Chondrocyte (in vitro differentiated cells): ENCODE data around the gene RRP1B. TPM values are rescaled to one million over a fixed set of nuclear protein-coding genes. Genes with fewer than 3 reads are reported as not detected.
A peak's percentile ranks its signal among the peaks of the same experiment; 100 is the strongest.
"Not testable (repeated sequence)": the region's sequence is repeated elsewhere in the genome, so short reads cannot be mapped to it uniquely, and the experiment has no call there.

Source experiments
- DNase-seq: peaks from one replicate; pipeline ENCODE4 v3.0.0; 2021; ENCODE audit warnings: mixed read lengths, low spot score
- H3K27ac Mint-ChIP-seq: one replicate; pipeline ENCODE4 v1.8.0; 2021; ENCODE audit warnings: mild to moderate bottlenecking, moderate library complexity, mixed read lengths; ENCODE audit not compliant: unreplicated experiment
- H3K27me3 Mint-ChIP-seq: 2 replicates; pipeline ENCODE4 v1.8.0; 2021; ENCODE audit warnings: low read depth, mixed read lengths
- H3K36me3 Mint-ChIP-seq: 2 replicates; pipeline ENCODE4 v1.8.0; 2021; ENCODE audit warnings: low read depth, mixed read lengths
- H3K4me1 Mint-ChIP-seq: 2 replicates; pipeline ENCODE4 v1.8.0; 2021; ENCODE audit warnings: low read depth, mild to moderate bottlenecking, mixed read lengths
- H3K4me3 Mint-ChIP-seq: one replicate; pipeline ENCODE4 v1.8.0; 2021; ENCODE audit warnings: mild to moderate bottlenecking, moderate library complexity, mixed read lengths; ENCODE audit not compliant: unreplicated experiment
- H3K9me3 Mint-ChIP-seq: 2 replicates; pipeline ENCODE4 v1.8.0; 2021; ENCODE audit warnings: low read depth, mixed read lengths
- CTCF ChIP-seq: fragments of 200-600 bp; sonication (generic); IDR thresholded peaks from 2 replicates; pipeline ENCODE4 v1.5.0; 2021; ENCODE audit warnings: antibody characterized with exemption, mild to moderate bottlenecking, moderate library complexity
- total RNA-seq: library from RNA; stranded (reverse); gene quantifications from 3 replicates; pipeline ENCODE4 v1.2.1, GENCODE V29; 2021

The RRP1B gene
- total RNA-seq, 1 donor from 2014 or later, result 24.5 TPM

- peaks cover 1% of the 10 kb centered on the region for H3K36me3 Mint-ChIP-seq
- H3K27ac Mint-ChIP-seq, result peak overlapping the region; percentile 94
- TF ChIP-seq CTCF, result no peak
- no peaks in the 10 kb centered on the region for H3K9me3 Mint-ChIP-seq
- peaks cover 52% of the 10 kb centered on the region for H3K4me1 Mint-ChIP-seq
- peak overlapping the region; percentile 34 for H3K4me3 Mint-ChIP-seq
- H3K27me3 Mint-ChIP-seq, result no peaks in the 10 kb centered on the region
- no peak for DNase-seq
Observed at GRCh38 chr21:43702785-43703034, 43.4 kb downstream of the RRP1B start.

- TF ChIP-seq CTCF, result no peak
- no peaks in the 10 kb centered on the region for H3K36me3 Mint-ChIP-seq
- no peaks in the 10 kb centered on the region for H3K27me3 Mint-ChIP-seq
- DNase-seq, result no peak
- H3K27ac Mint-ChIP-seq, result peak overlapping the region; percentile 94
- H3K4me1 Mint-ChIP-seq, result peaks cover 49% of the 10 kb centered on the region
- H3K9me3 Mint-ChIP-seq, result no peaks in the 10 kb centered on the region
- peak overlapping the region; percentile 34 for H3K4me3 Mint-ChIP-seq
Observed at GRCh38 chr21:43703035-43703880, 43.9 kb downstream of the RRP1B start.

GRCh38 chr21:43707462-43707861 is 48.1 kb downstream of the RRP1B start:
- Mint-ChIP-seq H3K36me3 (no peaks in the 10 kb centered on the region), H3K4me1 (peaks cover 41% of the 10 kb centered on the region), H3K9me3 (no peaks in the 10 kb centered on the region), H3K4me3 (no peak overlapping the region), H3K27me3 (no peaks in the 10 kb centered on the region), H3K27ac (no peak overlapping the region)
- no peak for TF ChIP-seq CTCF
- no peak for DNase-seq

DNA sequence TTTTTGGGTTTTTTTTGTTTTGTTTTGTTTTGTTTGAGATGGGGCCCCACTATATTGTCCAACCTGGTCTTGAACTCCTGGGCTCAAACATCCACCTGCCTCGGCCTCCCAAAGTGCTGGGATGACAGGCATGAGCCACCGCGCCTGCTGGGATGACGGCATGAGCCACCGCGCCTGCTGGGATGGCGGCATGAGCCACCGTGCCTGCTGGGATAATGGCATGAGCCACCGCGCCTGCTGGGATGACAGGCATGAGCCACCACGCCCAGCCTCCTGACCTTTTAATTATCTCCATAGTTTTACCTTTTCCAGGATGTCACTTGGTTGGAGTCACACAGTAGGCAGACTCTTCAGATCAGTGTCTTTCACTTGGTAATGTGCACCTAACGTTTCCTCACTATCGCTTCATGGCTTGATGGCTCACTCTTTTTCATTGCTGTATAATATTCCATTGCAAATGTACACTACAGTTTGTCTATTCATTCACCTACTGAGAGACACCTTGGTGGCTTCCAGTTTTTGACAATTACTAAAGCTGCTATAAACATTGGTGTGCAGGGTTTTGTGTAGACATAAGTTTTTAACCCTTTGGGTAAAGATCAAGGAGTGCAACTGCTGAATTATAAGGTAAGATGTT is 49.5 kb downstream of the RRP1B start:
- no peak for DNase-seq
- no peak for TF ChIP-seq CTCF
- Mint-ChIP-seq H3K27ac (no peak overlapping the region), H3K4me3 (no peak overlapping the region), H3K36me3 (no peaks in the 10 kb centered on the region), H3K9me3 (no peaks in the 10 kb centered on the region), H3K27me3 (no peaks in the 10 kb centered on the region), H3K4me1 (peaks cover 32% of the 10 kb centered on the region)

DNA sequence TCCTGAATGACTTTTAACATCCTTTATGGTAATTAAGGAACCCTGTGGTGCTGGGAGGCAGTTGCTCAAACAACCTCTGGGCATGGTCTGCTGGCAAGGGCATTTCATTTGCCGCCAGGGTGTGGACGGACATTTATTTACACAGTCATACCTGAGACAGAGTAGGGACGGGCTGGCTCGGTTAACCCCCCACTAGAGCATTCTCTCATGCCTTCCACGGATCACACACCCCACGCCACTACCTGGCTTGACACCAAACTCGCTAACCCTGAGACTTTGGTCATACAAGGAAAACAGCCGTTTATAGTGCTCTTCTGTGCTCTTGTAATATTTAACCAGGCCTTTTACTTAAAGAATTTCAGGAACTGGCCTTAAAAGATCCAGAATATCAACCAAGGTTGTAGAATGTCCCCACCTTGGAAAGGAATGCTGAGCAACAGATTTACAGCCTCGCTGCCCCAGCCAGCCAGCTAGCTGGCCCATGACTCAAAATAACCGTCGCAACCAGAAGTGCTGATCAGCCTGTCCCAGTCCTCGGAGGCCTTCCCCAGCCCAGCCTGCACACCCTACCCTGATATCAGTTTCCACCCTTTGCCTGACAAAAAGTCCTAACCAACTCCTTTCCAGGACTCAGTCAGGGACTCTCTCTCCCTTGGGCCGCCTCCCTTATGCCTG is 53.0 kb downstream of the RRP1B start:
- peak overlapping the region; percentile 40 for H3K4me3 Mint-ChIP-seq
- H3K9me3 Mint-ChIP-seq, result no peaks in the 10 kb centered on the region

DNA sequence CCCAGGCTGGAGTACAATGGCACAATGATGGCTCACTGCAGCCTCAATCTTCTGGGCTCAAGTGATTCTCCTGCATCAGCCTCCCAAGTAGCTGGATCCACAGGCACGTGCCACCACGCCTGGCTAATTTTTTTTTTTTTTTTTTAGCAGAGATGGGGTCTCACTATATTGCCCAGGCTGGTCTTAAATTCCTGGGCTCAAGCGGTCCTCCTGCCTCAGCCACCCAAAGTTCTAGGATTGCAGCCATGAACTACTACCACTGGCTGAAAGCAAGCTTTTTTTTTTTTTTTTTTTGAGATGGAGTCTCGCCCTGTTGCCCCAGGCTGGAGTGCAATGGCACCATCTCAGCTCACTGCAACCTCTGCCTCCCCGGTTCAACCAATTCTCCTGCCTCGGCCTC is 53.8 kb downstream of the RRP1B start:
- H3K27ac Mint-ChIP-seq, result peak overlapping the region; percentile 95
- not testable (repeated sequence) for H3K9me3 Mint-ChIP-seq, H3K27me3 Mint-ChIP-seq, DNase-seq, H3K4me3 Mint-ChIP-seq, H3K36me3 Mint-ChIP-seq
- peaks cover 35% of the 10 kb centered on the region for H3K4me1 Mint-ChIP-seq

More for the DNA sequence above, 53.0 kb downstream of the RRP1B start:
- DNase-seq, result no peak
- H3K36me3 Mint-ChIP-seq, result no peaks in the 10 kb centered on the region
- H3K27me3 Mint-ChIP-seq, result no peaks in the 10 kb centered on the region
- H3K4me1 Mint-ChIP-seq, result peaks cover 32% of the 10 kb centered on the region
- peak overlapping the region; percentile 95 for H3K27ac Mint-ChIP-seq
- peak; percentile 15 for TF ChIP-seq CTCF
